ENCODE data around the gene ACAA1. TPM values are rescaled to one million over a fixed set of nuclear protein-coding genes. Genes with fewer than 3 reads are reported as not detected.

ACAA1 gene
- total RNA-seq, 6 experiments from 2014 or later = 192 to 441 (median 309) TPM

DNA sequence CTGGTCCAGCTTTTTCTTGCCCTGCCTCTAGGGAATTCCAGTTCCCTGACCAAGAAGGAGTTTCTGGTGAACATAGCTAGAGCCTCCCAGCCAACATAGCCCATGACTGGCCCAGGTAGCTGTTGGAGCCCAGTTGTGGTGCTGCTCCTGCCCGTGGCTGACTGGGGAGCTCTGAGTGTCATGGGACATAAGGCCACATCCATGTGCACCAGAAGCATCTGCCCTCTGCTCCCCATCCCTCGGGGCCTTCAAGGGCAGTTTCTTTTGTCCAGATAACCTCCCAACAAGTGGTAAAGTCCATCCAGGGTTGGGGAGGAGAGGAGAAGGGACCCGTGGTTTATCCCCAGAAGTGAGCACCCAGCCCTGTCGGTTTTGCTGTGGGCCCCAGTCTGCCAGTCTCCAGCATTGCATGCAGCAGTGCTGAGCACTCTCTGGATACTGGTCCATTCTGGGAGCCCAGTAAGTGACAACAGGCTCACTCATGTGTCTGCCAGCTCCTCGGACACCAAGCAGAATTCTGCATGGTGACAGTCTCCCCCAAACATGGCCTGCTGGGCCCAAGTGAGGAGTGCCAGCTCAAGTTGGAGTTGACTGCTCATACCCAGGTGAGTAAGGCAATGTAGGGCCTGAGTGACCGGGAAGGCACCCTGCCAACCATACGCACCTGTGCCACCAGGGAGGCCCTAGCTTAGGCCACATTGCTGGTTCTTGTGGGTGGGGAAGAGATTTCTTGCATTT lies 28.8 kb downstream of the ACAA1 start:
- no peak overlapping the region for H3K4me3 ChIP-seq
- no CpG with 5 or more reads among the region's 7 CpGs for WGBS (ENCODE audit: insufficient coverage, low coverage, low lambda C conversion rate, missing lambda C conversion rate)
- DNase-seq = peak; percentile 8 to 41 (median 19)
- H3K4me1 ChIP-seq = no peaks in the 10 kb centered on the region
- H3K9me3 ChIP-seq = peaks cover 0 to 4% (median 0%) of the 10 kb centered on the region in 4 donors
- no peaks in the 10 kb centered on the region for H3K27me3 ChIP-seq
- no peak overlapping the region for H3K27ac ChIP-seq
- no peaks in the 10 kb centered on the region for H3K36me3 ChIP-seq
- intact Hi-C loops (cut with DNase I) = no loop called here
- peak in 1 of 4 donors; percentile 7 for ATAC-seq
- no peak for TF ChIP-seq POLR2A (IDR thresholded peaks at IDR 0.05)
- TF ChIP-seq, protein P1, sequence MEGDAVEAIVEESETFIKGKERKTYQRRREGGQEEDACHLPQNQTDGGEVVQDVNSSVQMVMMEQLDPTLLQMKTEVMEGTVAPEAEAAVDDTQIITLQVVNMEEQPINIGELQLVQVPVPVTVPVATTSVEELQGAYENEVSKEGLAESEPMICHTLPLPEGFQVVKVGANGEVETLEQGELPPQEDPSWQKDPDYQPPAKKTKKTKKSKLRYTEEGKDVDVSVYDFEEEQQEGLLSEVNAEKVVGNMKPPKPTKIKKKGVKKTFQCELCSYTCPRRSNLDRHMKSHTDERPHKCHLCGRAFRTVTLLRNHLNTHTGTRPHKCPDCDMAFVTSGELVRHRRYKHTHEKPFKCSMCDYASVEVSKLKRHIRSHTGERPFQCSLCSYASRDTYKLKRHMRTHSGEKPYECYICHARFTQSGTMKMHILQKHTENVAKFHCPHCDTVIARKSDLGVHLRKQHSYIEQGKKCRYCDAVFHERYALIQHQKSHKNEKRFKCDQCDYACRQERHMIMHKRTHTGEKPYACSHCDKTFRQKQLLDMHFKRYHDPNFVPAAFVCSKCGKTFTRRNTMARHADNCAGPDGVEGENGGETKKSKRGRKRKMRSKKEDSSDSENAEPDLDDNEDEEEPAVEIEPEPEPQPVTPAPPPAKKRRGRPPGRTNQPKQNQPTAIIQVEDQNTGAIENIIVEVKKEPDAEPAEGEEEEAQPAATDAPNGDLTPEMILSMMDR (IDR thresholded peaks at IDR 0.05) = no peak

DNA sequence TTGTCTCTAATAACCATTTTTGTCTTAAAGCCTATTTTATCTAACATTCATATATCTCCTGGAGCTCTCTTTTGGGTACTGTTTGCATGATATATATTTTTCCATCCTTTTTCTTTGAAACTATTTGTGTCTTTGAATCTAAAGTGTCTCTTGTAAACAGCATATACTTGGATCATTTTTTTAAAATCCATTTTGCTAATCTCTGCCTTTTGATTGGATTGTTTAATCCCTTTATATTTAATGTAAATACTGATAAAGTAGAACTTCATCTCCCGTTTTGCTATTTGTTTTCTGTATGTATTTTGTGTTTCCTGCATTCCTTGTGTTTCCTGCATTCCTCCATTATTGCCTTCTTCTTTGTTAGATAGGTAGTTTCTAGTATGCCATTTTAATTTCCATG lies 31.4 kb downstream of the ACAA1 start:
- H3K27me3 ChIP-seq = no peaks in the 10 kb centered on the region
- H3K4me1 ChIP-seq = no peaks in the 10 kb centered on the region
- intact Hi-C loops (cut with DNase I) = no loop called here
- peaks cover 0 to 4% (median 0%) of the 10 kb centered on the region in 4 donors for H3K9me3 ChIP-seq
- no peak overlapping the region for H3K4me3 ChIP-seq
- no peak overlapping the region for H3K27ac ChIP-seq
- no peak for DNase-seq
- no peak for TF ChIP-seq POLR2A (IDR thresholded peaks at IDR 0.05)
- TF ChIP-seq, protein P1 (IDR thresholded peaks at IDR 0.05) = no peak
- WGBS (ENCODE audit: insufficient coverage, low coverage, low lambda C conversion rate, missing lambda C conversion rate) = 45% methylated on average over 1 of the region's 1 CpG
- no peak for ATAC-seq
- H3K36me3 ChIP-seq = no peaks in the 10 kb centered on the region

DNA sequence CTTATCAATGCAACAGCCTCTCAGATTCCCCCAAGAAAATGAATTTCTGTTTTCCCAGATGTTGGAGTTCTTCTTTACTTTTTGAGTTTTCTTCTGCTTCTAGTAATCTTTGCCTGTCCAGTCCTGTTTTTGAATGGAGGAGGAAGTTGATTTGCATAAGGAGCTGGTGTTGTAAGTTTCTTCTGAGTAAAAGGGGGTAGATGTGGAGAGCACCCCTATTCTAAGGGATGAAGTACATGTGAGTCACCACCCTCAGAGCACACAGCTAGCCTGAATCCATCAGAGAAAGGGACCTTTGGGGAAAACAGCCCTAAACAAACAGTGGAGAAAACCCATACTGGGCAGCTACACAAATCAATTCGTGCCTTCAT lies 34.5 kb downstream of the ACAA1 start:
- intact Hi-C loops (cut with DNase I) = no loop called here
- Histone ChIP-seq H3K27me3 (no peaks in the 10 kb centered on the region), H3K27ac (no peak overlapping the region), H3K4me1 (no peaks in the 10 kb centered on the region), H3K36me3 (no peaks in the 10 kb centered on the region), H3K4me3 (no peak overlapping the region), H3K9me3 (peaks cover 0 to 4% (median 0%) of the 10 kb centered on the region in 4 donors)
- TF ChIP-seq, protein P1 (IDR thresholded peaks at IDR 0.05) = no peak
- no peak for TF ChIP-seq POLR2A (IDR thresholded peaks at IDR 0.05)
- WGBS (ENCODE audit: insufficient coverage, low coverage, low lambda C conversion rate, missing lambda C conversion rate) = 88% methylated on average over 1 of the region's 1 CpG
- DNase-seq (no peak), ATAC-seq (no peak)

DNA sequence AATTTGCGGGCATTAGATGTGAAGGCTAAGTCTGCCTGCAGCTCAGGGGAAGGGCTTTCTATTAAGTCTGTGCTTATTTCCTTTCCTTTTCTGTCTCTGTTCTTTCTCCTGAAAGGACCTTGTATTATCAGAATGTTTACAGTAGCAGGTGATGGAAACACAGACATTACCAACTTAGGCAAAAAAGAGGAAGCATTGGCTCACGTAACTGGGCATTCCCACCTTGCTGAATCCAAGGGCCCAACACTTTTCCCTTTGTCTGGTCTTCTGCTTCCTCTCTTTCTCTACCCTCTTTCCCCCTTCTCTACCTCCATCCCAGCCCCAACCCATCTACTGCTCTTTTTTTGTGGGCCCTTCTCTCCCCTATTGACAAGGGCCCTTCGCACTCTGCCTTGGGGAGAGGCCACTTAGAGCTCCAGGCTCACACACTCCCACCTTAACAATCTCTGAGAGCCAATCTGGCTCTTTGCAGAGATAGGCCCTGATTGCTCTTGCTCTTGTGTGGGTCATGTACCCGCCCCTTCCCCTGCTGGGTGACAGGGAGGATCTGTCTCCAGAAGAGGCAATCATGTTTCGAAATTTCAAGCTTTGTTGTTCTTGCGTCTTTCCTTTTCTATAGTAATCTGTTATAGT lies 35.0 kb downstream of the ACAA1 start:
- intact Hi-C loops (cut with DNase I) = no loop called here
- ATAC-seq (no peak), DNase-seq (no peak)
- no peaks in the 10 kb centered on the region for H3K36me3 ChIP-seq
- TF ChIP-seq POLR2A (IDR thresholded peaks at IDR 0.05) = no peak
- TF ChIP-seq, protein P1 (IDR thresholded peaks at IDR 0.05) = no peak
- no peak overlapping the region for H3K27ac ChIP-seq
- H3K4me1 ChIP-seq = no peaks in the 10 kb centered on the region
- no peaks in the 10 kb centered on the region for H3K27me3 ChIP-seq
- H3K9me3 ChIP-seq = peaks cover 0 to 4% (median 0%) of the 10 kb centered on the region in 4 donors
- no peak overlapping the region for H3K4me3 ChIP-seq
- WGBS (ENCODE audit: insufficient coverage, low coverage, low lambda C conversion rate, missing lambda C conversion rate) = 90% methylated on average over 5 of the region's 6 CpGs

Data from right lobe of liver (tissue), 6 donors.